ENCODE results near the gene SEPTIN3. TPM values are rescaled to one million over a fixed set of nuclear protein-coding genes. Genes with fewer than 3 reads are reported as not detected.

SEPTIN3 gene
- total RNA-seq, result 0.24 TPM in 1 of 2 replicates, not detected in the other

GRCh38 chr22:41969110-41969646, at the start of gene SEPTIN3:
Gene SEPTIN3, plus strand, starts transcription at chr22:41969443. Its CDS starts 2,050 bp downstream, at chr22:41971493.

GRCh38 chr22:41946629-41947423, 22.4 kb upstream of the SEPTIN3 start, which contains the start of gene CENPM:
Gene CENPM, minus strand, starts transcription at chr22:41947152. Its CDS starts 76 bp downstream, at chr22:41947076.

GRCh38 chr22:41951898-41952474, 17.3 kb upstream of the SEPTIN3 start, which contains the start of gene SMIM45:
Gene SMIM45, plus strand, starts transcription at chr22:41952150.

GRCh38 chr22:41998361-41999261, 29.4 kb downstream of the SEPTIN3 start, which contains the start of gene WBP2NL:
Gene WBP2NL, plus strand, starts transcription at chr22:41998788. Its CDS starts 31 bp downstream, at chr22:41998819.

Other genes with a start within 250 kb of the SEPTIN3 start
- gene CCDC134, start 168.8 kb upstream of the SEPTIN3 start, total RNA-seq, result 10.4 and 11.8 TPM in 2 replicates
- gene SREBF2, start 136.3 kb upstream of the SEPTIN3 start, total RNA-seq, result 68.4 and 91.0 TPM in 2 replicates
- gene SHISA8, start 54.4 kb upstream of the SEPTIN3 start, total RNA-seq, result not detected in 2 replicates
- under 0.01 TPM in 1 of 2 replicates, not detected in the other for gene TNFRSF13C, start 42.6 kb upstream of the SEPTIN3 start, total RNA-seq
- 3.2 and 7.7 TPM in 2 replicates for gene CENPM, start 22.3 kb upstream of the SEPTIN3 start, total RNA-seq
- gene WBP2NL, start 29.3 kb downstream of the SEPTIN3 start, total RNA-seq, result under 0.01 TPM in 1 of 2 replicates, not detected in the other
- gene NAGA, start 101.4 kb downstream of the SEPTIN3 start, total RNA-seq, result 23.9 and 28.2 TPM in 2 replicates
- 5.1 and 6.7 TPM in 2 replicates for gene PHETA2, start 104.8 kb downstream of the SEPTIN3 start, total RNA-seq
- 3.9 and 4.7 TPM in 2 replicates for gene SMDT1, start 110.3 kb downstream of the SEPTIN3 start, total RNA-seq
- 32.3 and 41.6 TPM in 2 replicates for gene NDUFA6, start 121.3 kb downstream of the SEPTIN3 start, total RNA-seq
- 0.24 and 0.85 TPM in 2 replicates for gene CYP2D6, start 161.4 kb downstream of the SEPTIN3 start, total RNA-seq